C4-2B (cell line): ENCODE data around the gene LRRC36.
A peak's percentile ranks its signal among the peaks of the same experiment; 100 is the strongest.
"Not testable (repeated sequence)": the region's sequence is repeated elsewhere in the genome, so short reads cannot be mapped to it uniquely, and the experiment has no call there.

Experiments
- H3K27ac ChIP-seq: fragments of 450-650 bp; 2 replicates; pipeline ENCODE4 v1.5.1; 2017
- ZFX ChIP-seq: fragments of 450-650 bp; IDR thresholded peaks from 2 replicates; pipeline ENCODE4 v1.6.1; 2017
- TF ChIP-seq, protein P1 (sequence below): fragments of 450-650 bp; conservative IDR thresholded peaks from 2 replicates; pipeline ENCODE4 v1.5.1; 2017; ENCODE audit warnings: mild to moderate bottlenecking

Gene LRRC36

DNA sequence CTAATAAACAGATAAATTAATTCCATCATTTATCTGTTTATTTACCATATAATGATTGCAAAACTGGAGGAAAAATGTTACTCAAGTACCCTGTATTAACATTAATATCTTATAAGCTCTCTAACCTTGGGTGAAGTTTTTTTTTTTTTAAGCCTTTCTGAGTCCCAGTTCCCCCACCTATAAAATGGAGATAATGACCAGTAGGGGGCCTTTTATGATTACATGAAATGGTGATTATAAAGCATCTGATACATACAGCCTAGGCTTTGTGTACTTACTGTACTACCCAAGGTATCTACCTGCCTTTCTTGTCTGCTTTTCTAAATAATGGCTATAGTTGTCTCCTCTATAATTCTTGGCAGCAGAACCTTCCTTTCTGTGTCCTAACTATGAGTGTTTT lies 22.6 kb downstream of the LRRC36 start:
- TF ChIP-seq, protein P1, sequence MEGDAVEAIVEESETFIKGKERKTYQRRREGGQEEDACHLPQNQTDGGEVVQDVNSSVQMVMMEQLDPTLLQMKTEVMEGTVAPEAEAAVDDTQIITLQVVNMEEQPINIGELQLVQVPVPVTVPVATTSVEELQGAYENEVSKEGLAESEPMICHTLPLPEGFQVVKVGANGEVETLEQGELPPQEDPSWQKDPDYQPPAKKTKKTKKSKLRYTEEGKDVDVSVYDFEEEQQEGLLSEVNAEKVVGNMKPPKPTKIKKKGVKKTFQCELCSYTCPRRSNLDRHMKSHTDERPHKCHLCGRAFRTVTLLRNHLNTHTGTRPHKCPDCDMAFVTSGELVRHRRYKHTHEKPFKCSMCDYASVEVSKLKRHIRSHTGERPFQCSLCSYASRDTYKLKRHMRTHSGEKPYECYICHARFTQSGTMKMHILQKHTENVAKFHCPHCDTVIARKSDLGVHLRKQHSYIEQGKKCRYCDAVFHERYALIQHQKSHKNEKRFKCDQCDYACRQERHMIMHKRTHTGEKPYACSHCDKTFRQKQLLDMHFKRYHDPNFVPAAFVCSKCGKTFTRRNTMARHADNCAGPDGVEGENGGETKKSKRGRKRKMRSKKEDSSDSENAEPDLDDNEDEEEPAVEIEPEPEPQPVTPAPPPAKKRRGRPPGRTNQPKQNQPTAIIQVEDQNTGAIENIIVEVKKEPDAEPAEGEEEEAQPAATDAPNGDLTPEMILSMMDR, result peak; percentile 63
- no peak for TF ChIP-seq ZFX

DNA sequence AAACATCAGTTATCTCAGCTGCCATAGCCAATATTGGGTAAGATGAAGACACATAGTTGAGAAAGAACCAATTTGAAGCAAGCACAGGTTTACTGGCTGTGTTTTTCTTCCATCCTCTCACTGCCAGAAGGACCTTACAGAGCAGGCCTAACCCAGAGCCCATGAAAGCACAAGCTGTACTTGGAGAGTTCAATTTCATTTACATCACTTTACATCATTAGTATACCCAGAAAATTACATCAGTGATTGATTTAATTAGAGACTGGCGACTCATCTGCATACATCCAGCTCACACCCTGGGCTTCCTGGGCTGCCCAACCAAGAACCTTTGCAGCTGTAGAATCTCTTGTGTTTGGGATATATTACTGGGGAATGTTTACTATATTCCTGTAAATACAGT lies 23.7 kb downstream of the LRRC36 start:
- H3K27ac ChIP-seq, result no peak overlapping the region
- no peak for TF ChIP-seq ZFX
- TF ChIP-seq, protein P1, result no peak

More for the DNA sequence above, 22.6 kb downstream of the LRRC36 start:
- H3K27ac ChIP-seq, result no peak overlapping the region

DNA sequence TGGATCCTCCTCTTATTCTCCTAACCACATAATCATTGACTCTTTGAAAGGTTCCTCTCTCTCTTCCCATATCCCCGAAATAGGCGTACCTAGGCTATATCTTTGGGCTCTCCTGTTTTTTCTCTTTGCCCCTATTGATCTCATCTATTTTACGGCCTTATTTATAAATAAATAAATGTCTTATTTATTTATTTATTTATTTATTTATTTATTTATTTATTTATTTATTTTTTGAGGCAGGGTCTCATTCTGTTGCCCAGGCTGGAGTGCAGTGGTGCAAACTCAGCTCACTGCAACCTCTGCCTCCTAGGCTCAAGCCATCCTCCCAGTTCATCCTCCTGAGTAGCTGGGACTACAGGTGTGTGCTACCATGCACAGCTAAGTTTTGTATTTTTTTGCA lies 25.8 kb downstream of the LRRC36 start:
- H3K27ac ChIP-seq, result not testable (repeated sequence)

DNA sequence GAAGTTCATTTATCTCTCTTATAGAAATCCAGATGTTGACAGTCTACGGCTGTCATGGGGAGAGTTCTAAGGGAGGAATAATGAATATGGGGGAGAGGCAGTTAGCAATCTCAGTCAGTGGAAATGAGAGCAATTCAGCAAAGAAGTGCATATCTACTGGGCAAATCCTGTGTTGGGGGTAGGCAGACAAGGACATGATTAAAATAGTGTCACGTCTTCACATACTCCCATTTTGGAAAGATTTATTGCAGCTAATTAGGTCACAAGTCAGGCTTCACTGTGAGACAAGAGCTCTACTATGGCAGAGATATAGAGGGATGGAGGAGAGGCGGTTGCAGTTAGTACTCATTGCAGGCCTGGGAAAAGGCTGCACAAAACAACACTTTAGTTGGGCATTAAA lies 29.8 kb downstream of the LRRC36 start:
- H3K27ac ChIP-seq, result no peak overlapping the region
- TF ChIP-seq, protein P1, result no peak
- TF ChIP-seq ZFX, result no peak

DNA sequence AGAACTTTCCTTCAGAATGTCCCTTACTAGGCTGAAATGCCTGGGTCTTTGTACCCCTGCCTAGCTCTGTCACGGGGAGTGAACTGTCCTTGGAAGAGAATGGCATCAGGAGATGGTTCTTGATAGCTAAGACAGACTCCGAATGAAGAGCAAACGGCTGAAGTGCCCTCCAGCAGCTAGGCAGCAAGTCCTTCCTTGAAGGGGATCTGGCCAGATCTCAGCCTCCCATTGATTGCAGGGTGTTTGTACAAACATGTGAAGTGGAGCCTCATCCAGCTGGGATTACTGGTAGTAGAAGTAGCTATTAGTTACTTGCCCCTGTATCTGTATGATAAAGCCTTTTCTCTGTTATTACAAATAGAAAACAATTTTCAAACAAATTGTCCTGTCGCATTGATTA lies 30.9 kb downstream of the LRRC36 start:
- H3K27ac ChIP-seq, result no peak overlapping the region
- TF ChIP-seq ZFX, result no peak
- TF ChIP-seq, protein P1, result no peak

DNA sequence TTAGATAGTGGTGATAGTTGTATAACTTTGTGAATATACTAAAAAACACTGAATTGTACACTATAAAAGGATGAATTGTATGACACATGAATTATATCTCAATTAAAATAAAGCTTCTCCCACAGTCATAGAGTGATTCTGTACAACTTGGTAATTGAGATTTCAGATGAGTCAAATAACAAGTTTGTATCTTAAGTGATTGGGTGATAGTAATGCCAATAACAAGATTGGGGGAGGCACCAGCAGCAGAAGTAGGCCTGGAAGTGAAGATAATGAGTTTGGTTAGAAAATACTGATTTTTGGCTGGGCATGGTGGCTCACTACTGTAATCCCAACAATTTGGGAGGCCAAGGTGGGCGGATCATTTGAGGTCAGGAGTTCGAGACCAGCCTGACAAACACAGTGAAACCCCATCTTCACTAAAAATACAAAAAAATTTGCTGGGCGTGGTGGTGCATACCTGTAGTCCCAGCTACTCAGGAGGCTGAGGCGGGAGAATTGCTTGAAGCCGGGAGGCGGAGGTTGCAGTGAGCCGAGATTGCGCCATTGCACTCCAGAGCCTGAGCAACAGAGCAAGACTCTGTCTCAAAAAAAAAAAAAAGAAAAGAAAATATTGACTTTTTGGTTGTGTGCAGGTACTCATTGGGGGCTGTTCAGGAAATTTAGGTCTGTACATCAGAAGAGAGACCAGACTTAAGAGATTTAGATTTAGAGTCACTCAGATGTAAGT lies 33.1 kb downstream of the LRRC36 start:
- H3K27ac ChIP-seq, result not testable (repeated sequence)

DNA sequence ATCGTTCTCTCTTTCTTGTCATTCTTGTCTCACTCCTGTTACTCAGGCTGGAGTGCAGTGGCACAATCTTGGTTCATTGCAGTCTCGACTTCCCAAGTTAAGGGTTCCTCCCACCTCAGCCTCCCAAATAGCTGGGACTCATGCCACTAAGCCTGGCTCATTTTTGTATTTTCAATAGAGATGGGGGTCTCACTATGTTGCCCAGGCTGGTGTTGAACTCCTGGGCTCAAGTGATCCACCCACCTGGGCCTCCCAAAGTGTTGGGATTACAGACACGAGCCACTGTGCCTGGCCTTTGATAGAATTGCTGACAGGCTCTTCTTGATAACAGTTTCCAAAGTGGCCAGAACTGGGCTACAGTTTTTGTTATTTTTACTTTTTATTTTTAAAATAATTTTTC lies 34.4 kb downstream of the LRRC36 start:
- TF ChIP-seq, protein P1, result no peak
- TF ChIP-seq ZFX, result no peak
- H3K27ac ChIP-seq, result no peak overlapping the region

DNA sequence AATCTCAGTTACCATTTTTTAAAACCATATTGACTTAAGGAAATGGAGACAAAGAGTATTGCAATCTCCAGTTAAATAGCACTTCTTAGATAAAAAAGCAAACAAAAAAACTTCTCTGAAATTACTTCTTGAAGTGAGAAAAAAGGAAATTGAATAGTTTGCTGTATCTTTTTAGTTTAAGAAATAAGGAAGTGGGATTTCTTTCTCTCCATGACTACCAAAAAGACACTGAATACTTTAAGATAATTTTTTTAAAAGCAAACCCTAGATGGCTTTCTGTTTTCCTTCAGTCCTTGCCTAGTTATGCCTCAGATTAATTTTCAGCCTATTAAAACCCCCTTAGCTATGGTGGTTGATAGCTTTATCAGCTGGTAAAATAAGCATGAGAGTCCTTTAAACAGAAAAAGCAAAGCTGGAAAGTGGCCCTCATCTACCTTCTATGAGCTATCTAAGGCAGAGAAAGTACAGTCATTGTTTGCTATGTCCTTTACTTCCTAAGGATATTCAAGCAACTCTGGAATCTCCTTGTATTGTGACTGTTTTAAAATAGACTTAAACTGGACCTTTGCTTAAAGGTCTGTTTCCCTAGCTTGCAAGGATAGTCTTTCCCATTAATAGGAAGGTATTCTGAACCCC lies 38.1 kb downstream of the LRRC36 start:
- TF ChIP-seq, protein P1, result no peak
- TF ChIP-seq ZFX, result no peak
- H3K27ac ChIP-seq, result no peak overlapping the region
